C4-2B (cell line): ENCODE measurements around the gene PON1.

Experiments
- ZFX ChIP-seq: fragments of 450-650 bp; IDR thresholded peaks from 2 replicates; pipeline ENCODE4 v1.6.1; 2017
- TF ChIP-seq, protein P1 (sequence below): fragments of 450-650 bp; conservative IDR thresholded peaks from 2 replicates; pipeline ENCODE4 v1.5.1; 2017; ENCODE audit warnings: mild to moderate bottlenecking

DNA sequence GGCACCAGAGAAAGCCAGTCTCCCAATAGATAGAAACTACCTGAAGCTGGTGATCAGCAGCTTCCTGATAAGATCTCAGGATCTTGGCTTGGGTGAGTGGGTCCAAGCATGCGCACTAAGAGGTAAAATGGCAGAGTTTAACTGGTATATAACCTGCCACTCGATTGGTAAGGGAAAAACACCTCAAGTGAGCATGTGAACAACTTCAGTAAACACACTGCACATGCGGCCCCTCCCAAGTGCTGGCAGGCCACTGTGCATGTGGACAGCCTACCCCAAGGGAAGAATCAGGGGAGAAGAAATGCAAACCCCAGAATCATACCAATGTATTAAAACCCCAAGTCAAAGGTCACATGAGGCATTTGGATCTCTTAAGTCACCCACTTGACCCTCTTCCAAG is 17.7 kb upstream of the PON1 start:
- TF ChIP-seq, protein P1, sequence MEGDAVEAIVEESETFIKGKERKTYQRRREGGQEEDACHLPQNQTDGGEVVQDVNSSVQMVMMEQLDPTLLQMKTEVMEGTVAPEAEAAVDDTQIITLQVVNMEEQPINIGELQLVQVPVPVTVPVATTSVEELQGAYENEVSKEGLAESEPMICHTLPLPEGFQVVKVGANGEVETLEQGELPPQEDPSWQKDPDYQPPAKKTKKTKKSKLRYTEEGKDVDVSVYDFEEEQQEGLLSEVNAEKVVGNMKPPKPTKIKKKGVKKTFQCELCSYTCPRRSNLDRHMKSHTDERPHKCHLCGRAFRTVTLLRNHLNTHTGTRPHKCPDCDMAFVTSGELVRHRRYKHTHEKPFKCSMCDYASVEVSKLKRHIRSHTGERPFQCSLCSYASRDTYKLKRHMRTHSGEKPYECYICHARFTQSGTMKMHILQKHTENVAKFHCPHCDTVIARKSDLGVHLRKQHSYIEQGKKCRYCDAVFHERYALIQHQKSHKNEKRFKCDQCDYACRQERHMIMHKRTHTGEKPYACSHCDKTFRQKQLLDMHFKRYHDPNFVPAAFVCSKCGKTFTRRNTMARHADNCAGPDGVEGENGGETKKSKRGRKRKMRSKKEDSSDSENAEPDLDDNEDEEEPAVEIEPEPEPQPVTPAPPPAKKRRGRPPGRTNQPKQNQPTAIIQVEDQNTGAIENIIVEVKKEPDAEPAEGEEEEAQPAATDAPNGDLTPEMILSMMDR: no peak
- no peak for TF ChIP-seq ZFX
